ENCODE results near the gene ABHD17C. TPM values are rescaled to one million over a fixed set of nuclear protein-coding genes. Genes with fewer than 3 reads are reported as not detected.
"Not testable (repeated sequence)": the region's sequence is repeated elsewhere in the genome, so short reads cannot be mapped to it uniquely, and the experiment has no call there.

ABHD17C gene
- total RNA-seq (2022) (10.1 and 11.9 TPM in 2 replicates), Bru-seq, nascent RNA (percentile 56 among the genes with signal in this experiment), BruChase-seq, experiment 1, labeled RNA remaining after a 6-hour chase (percentile 46 among the genes with signal in this experiment), BruChase-seq, experiment 2, labeled RNA remaining after a 2-hour chase (percentile 48 among the genes with signal in this experiment)
- long read RNA-seq, transcript ABHD17C-201 (3 exons, 2,368 nt): major isoform, 37 of 43 reads
- long read RNA-seq, partial matches to known transcripts: 0 of 43 reads
- long read RNA-seq, other reads (novel, unspliced or antisense): 6 of 43 reads

DNA sequence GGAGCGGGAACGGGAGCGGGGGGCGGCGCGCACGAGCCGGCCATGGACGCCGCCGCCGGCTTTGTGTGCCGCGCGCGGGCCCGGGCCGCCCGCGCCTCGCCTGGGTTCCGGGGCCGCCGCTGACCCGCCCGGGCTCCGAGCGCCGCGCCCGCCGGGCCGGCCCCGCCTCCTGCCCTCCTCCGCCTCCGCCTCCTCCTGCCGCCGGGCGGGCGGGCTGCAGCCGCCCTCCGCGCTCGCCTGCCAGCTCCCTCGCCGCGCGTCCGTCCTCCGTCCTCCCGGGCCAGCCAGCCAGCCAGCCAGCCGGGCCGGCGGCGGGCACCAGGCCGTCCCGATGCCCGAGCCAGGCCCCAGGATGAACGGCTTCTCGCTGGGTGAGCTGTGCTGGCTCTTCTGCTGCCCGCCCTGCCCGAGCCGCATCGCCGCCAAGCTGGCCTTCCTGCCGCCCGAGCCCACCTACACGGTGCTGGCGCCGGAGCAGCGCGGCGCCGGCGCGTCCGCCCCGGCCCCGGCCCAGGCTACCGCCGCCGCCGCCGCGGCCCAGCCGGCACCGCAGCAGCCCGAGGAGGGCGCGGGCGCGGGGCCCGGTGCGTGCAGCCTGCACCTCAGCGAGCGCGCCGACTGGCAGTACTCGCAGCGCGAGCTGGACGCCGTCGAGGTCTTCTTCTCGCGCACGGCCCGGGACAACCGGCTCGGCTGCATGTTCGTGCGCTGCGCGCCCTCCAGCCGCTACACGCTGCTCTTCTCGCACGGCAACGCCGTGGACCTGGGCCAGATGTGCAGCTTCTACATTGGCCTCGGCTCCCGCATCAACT lies at the start of gene ABHD17C:
TSS of gene ABHD17C (plus strand) at position 212 of the 812 bp plus-strand sequence. CDS start at position 332, 120 bp downstream.
- H3K9me3 Mint-ChIP-seq (ENCODE audit: unreplicated experiment): no peaks in the 10 kb centered on the region
- H3K4me1 Mint-ChIP-seq (ENCODE audit: insufficient read depth, unreplicated experiment): peaks cover 39% of the 10 kb centered on the region
- peak within 1 kb of the TSS; percentile 92 for H3K4me3 Mint-ChIP-seq (ENCODE audit: unreplicated experiment)
- POLR2A ChIA-PET: interaction anchor here (0.6 to 6.0 kb wide), 37 partner anchors 13 to 429 kb away, joined by 3 to 74 read pairs (median 4); partner anchors contain the start of genes CEMIP and MESD
- CTCF ChIA-PET: interaction anchor here (0.6 to 5.3 kb wide), 17 partner anchors 11 to 275 kb away, joined by 3 to 53 read pairs (median 5); partner anchors contain the start of gene CEMIP
- no peaks in the 10 kb centered on the region for H3K36me3 Mint-ChIP-seq (ENCODE audit: insufficient read depth, unreplicated experiment)
- peak; percentile 65 for DNase-seq (ENCODE audit: unreplicated experiment)
- H3K27me3 Mint-ChIP-seq (ENCODE audit: insufficient read depth, unreplicated experiment): no peaks in the 10 kb centered on the region
- no TSS peak for BruUV-seq (replicated peaks)
- TF ChIP-seq CTCF (IDR thresholded peaks at IDR 0.05; ENCODE audit: unreplicated experiment): no peak
- H3K27ac Mint-ChIP-seq (ENCODE audit: low read depth, unreplicated experiment): peak within 1 kb of the TSS; percentile 73
- intact Hi-C loops (cut with micrococcal nuclease): loop anchor here (5.0 kb wide), 3 partner anchors 33 to 238 kb away; no protein-coding TSS in a partner anchor

DNA sequence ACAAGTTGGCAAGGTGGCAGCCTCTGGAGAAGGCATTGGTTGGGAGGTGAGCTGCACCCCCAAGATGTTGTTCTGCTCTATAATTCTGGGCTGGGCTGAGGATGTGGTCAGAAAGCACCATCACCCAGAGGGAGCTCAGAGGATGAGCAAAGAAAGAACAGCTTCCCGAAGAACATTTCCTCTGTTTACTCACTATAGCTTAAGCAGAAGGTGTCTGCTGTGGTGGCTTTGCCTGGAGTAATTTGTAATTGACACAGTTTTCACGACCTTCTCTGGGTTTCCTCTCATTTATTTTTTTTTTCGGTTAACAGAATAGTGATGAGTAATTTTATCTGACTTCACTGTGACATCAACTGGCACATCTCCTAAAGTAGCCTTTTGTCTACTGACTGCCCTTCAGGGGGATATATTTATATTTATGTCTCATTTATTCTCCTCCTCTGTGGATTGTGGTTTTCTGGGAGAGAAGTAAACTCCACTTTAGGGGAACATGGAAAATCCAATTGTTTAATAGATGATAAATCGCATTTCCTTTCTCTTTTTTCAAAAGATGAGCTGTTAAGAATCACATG lies 49.5 kb upstream of the ABHD17C start:
- intact Hi-C loops (cut with micrococcal nuclease): no loop called here
- Mint-ChIP-seq H3K27me3 (ENCODE audit: insufficient read depth, unreplicated experiment) (no peaks in the 10 kb centered on the region), H3K9me3 (ENCODE audit: unreplicated experiment) (peaks cover 9% of the 10 kb centered on the region), H3K36me3 (ENCODE audit: insufficient read depth, unreplicated experiment) (no peaks in the 10 kb centered on the region), H3K4me3 (ENCODE audit: unreplicated experiment) (no peak overlapping the region), H3K27ac (ENCODE audit: low read depth, unreplicated experiment) (no peak overlapping the region), H3K4me1 (ENCODE audit: insufficient read depth, unreplicated experiment) (no peaks in the 10 kb centered on the region)
- TF ChIP-seq CTCF (IDR thresholded peaks at IDR 0.05; ENCODE audit: unreplicated experiment): no peak
- no TSS peak for BruUV-seq (replicated peaks)
- CTCF ChIA-PET: interaction anchor here (0.6 kb wide), 1 partner anchor 154 kb away, joined by 3 read pairs; no protein-coding TSS in a partner anchor
- POLR2A ChIA-PET: interaction anchor here (0.6 to 0.7 kb wide), 2 partner anchors 32 to 229 kb away, joined by 3 read pairs; no protein-coding TSS in a partner anchor
- no peak for DNase-seq (ENCODE audit: unreplicated experiment)

GRCh38 chr15:80647424-80647823 lies 47.7 kb upstream of the ABHD17C start:
- BruUV-seq (replicated peaks); DNase-seq (ENCODE audit: unreplicated experiment); H3K27me3 Mint-ChIP-seq (ENCODE audit: insufficient read depth, unreplicated experiment); intact Hi-C loops (cut with micrococcal nuclease); H3K36me3 Mint-ChIP-seq (ENCODE audit: insufficient read depth, unreplicated experiment); POLR2A ChIA-PET; H3K4me1 Mint-ChIP-seq (ENCODE audit: insufficient read depth, unreplicated experiment); H3K9me3 Mint-ChIP-seq (ENCODE audit: unreplicated experiment); CTCF ChIA-PET; H3K4me3 Mint-ChIP-seq (ENCODE audit: unreplicated experiment); H3K27ac Mint-ChIP-seq (ENCODE audit: low read depth, unreplicated experiment): not testable (repeated sequence)

DNA sequence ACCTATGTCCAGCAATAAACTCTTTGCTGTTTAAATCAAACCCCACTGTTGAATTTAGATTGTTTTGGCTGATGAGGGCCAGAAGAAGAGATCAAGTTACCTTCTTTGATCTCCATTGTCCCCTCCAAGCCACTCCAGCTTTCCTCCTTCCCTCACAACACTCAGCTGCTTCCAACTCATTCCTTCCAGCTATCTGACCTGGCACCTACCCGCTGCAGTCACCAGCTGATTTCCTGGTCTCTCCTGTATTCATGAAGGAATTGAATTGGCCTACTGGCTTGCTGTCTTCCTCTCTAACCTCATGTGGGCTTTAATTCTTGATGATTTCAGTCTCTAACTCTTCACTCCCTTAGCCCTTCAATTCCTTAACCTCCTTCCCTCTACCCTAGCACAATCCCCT lies 40.8 kb upstream of the ABHD17C start:
- no peaks in the 10 kb centered on the region for H3K4me1 Mint-ChIP-seq (ENCODE audit: insufficient read depth, unreplicated experiment)
- ChIA-PET POLR2A (interaction anchor here (0.6 to 0.7 kb wide), 2 partner anchors 317 to 593 kb away, joined by 3 to 4 read pairs; no protein-coding TSS in a partner anchor), CTCF (interaction anchor here (0.7 to 1.1 kb wide), 2 partner anchors 23 to 60 kb away, joined by 3 read pairs; no protein-coding TSS in a partner anchor)
- H3K36me3 Mint-ChIP-seq (ENCODE audit: insufficient read depth, unreplicated experiment): peaks cover 6% of the 10 kb centered on the region
- no peak for TF ChIP-seq CTCF (IDR thresholded peaks at IDR 0.05; ENCODE audit: unreplicated experiment)
- peaks cover 15% of the 10 kb centered on the region for H3K9me3 Mint-ChIP-seq (ENCODE audit: unreplicated experiment)
- no peak overlapping the region for H3K4me3 Mint-ChIP-seq (ENCODE audit: unreplicated experiment)
- no peak overlapping the region for H3K27ac Mint-ChIP-seq (ENCODE audit: low read depth, unreplicated experiment)
- intact Hi-C loops (cut with micrococcal nuclease): no loop called here
- no TSS peak for BruUV-seq (replicated peaks)
- no peaks in the 10 kb centered on the region for H3K27me3 Mint-ChIP-seq (ENCODE audit: insufficient read depth, unreplicated experiment)
- DNase-seq (ENCODE audit: unreplicated experiment): no peak

Data from MCF 10A (cell line).